Stimulated activated naive B cell treated with anti-CD40 and anti-IgM and Interleukin-4, amounts not matched to agents 10 μg/mL and 1 μg/mL and 100 μg/mL, for 72 hours (primary cell): ENCODE results near the gene ZMAT5.

Source experiments
- ATAC-seq, 2 donors: fragments of 150-1000 bp; cut with Tn5 transposase; replicated peaks; 2 replicates each; pipeline ENCODE4 v1.10.0; 2021; ENCODE audit warnings: moderate library complexity in 1 of 2
- DNase-seq: peaks from one replicate; pipeline ENCODE4 v3.0.0; 2021
- H3K27ac Mint-ChIP-seq: one replicate; pipeline ENCODE4 v1.8.0; 2022; ENCODE audit warnings: mild to moderate bottlenecking, mixed read lengths
- H3K27me3 Mint-ChIP-seq, 2 donors: one replicate each; pipeline ENCODE4 v1.8.0; 2022; ENCODE audit warnings: mixed read lengths in 2 of 2
- H3K36me3 Mint-ChIP-seq, 2 donors: one replicate each; pipeline ENCODE4 v1.8.0; 2022; ENCODE audit warnings: mixed read lengths in 2 of 2, mild to moderate bottlenecking in 1 of 2
- H3K4me1 Mint-ChIP-seq, 2 donors: one replicate each; pipeline ENCODE4 v1.8.0; 2022; ENCODE audit warnings: mixed read lengths in 2 of 2, mild to moderate bottlenecking in 1 of 2
- H3K4me3 Mint-ChIP-seq, 2 donors: one replicate each; pipeline ENCODE4 v1.8.0; 2022; ENCODE audit warnings: mild to moderate bottlenecking in 2 of 2, mixed read lengths in 2 of 2, moderate library complexity in 1 of 2
- H3K9me3 Mint-ChIP-seq, 2 donors: one replicate each; pipeline ENCODE4 v1.8.0; 2022; ENCODE audit warnings: mixed read lengths in 2 of 2, mild to moderate bottlenecking in 1 of 2

The ZMAT5 gene

GRCh38 chr22:29737251-29738117 is 29.3 kb downstream of the ZMAT5 start:
- no peaks in the 10 kb centered on the region for H3K27me3 Mint-ChIP-seq
- H3K4me1 Mint-ChIP-seq, result peaks cover 15 to 21% of the 10 kb centered on the region in 2 donors
- no peak for DNase-seq
- H3K9me3 Mint-ChIP-seq, result no peaks in the 10 kb centered on the region
- peaks cover 33 to 66% of the 10 kb centered on the region in 2 donors for H3K36me3 Mint-ChIP-seq
- ATAC-seq, result no peak
- no peak overlapping the region for H3K4me3 Mint-ChIP-seq
- H3K27ac Mint-ChIP-seq, result no peak overlapping the region

- no peak for ATAC-seq
- peaks cover 15 to 21% of the 10 kb centered on the region in 2 donors for H3K4me1 Mint-ChIP-seq
- no peaks in the 10 kb centered on the region for H3K27me3 Mint-ChIP-seq
- DNase-seq, result no peak
- peaks cover 29 to 49% of the 10 kb centered on the region in 2 donors for H3K36me3 Mint-ChIP-seq
- no peak overlapping the region for H3K27ac Mint-ChIP-seq
- H3K9me3 Mint-ChIP-seq, result no peaks in the 10 kb centered on the region
- no peak overlapping the region for H3K4me3 Mint-ChIP-seq
These were observed 31.4 kb downstream of the ZMAT5 start for GRCh38 chr22:29735416-29735815.

- no peak overlapping the region for H3K4me3 Mint-ChIP-seq
- H3K27me3 Mint-ChIP-seq, result no peaks in the 10 kb centered on the region
- peaks cover 30 to 47% of the 10 kb centered on the region in 2 donors for H3K36me3 Mint-ChIP-seq
- peak overlapping the region; percentile 60 for H3K27ac Mint-ChIP-seq
- DNase-seq, result no peak
- H3K4me1 Mint-ChIP-seq, result peaks cover 15 to 21% of the 10 kb centered on the region in 2 donors
- no peaks in the 10 kb centered on the region for H3K9me3 Mint-ChIP-seq
- ATAC-seq, result no peak
These were observed 32.0 kb downstream of the ZMAT5 start for GRCh38 chr22:29734838-29735237.

- Mint-ChIP-seq H3K36me3 (peaks cover 26 to 44% of the 10 kb centered on the region in 2 donors), H3K4me3 (no peak overlapping the region), H3K27me3 (no peaks in the 10 kb centered on the region), H3K9me3 (no peaks in the 10 kb centered on the region), H3K27ac (peak overlapping the region; percentile 97), H3K4me1 (peaks cover 15 to 21% of the 10 kb centered on the region in 2 donors)
- no peak for ATAC-seq
- no peak for DNase-seq
These were observed 32.4 kb downstream of the ZMAT5 start for GRCh38 chr22:29734406-29734805.

- ATAC-seq, result peak; percentile 88
These were observed 33.2 kb downstream of the ZMAT5 start for GRCh38 chr22:29733362-29734201.

GRCh38 chr22:29732883-29733282 is 33.9 kb downstream of the ZMAT5 start:
- Mint-ChIP-seq H3K4me1 (peaks cover 15 to 21% of the 10 kb centered on the region in 2 donors), H3K4me3 (no peak overlapping the region), H3K27me3 (no peaks in the 10 kb centered on the region), H3K36me3 (peaks cover 23 to 35% of the 10 kb centered on the region in 2 donors), H3K27ac (no peak overlapping the region), H3K9me3 (no peaks in the 10 kb centered on the region)
- peak in 1 of 2 donors; percentile 3 for ATAC-seq
- no peak for DNase-seq

More at GRCh38 chr22:29733362-29734201, 33.2 kb downstream of the ZMAT5 start:
- Mint-ChIP-seq H3K27me3 (no peaks in the 10 kb centered on the region), H3K36me3 (peaks cover 26 to 42% of the 10 kb centered on the region in 2 donors), H3K4me3 (peak overlapping the region; percentile 52 to 71), H3K27ac (peak overlapping the region; percentile 97), H3K9me3 (no peaks in the 10 kb centered on the region), H3K4me1 (peaks cover 15 to 21% of the 10 kb centered on the region in 2 donors)
- peak; percentile 71 for DNase-seq

GRCh38 chr22:29731058-29731850 is 35.6 kb downstream of the ZMAT5 start:
- H3K4me3 Mint-ChIP-seq, result no peak overlapping the region
- no peaks in the 10 kb centered on the region for H3K9me3 Mint-ChIP-seq
- peaks cover 3 to 4% of the 10 kb centered on the region in 2 donors for H3K27me3 Mint-ChIP-seq
- ATAC-seq (no peak), DNase-seq (no peak)
- peaks cover 19 to 25% of the 10 kb centered on the region in 2 donors for H3K36me3 Mint-ChIP-seq
- H3K27ac Mint-ChIP-seq, result no peak overlapping the region
- peaks cover 15 to 27% of the 10 kb centered on the region in 2 donors for H3K4me1 Mint-ChIP-seq

GRCh38 chr22:29729161-29729560 is 37.6 kb downstream of the ZMAT5 start:
- DNase-seq (no peak), ATAC-seq (no peak)
- Mint-ChIP-seq H3K4me1 (peaks cover 7 to 19% of the 10 kb centered on the region in 2 donors), H3K36me3 (peaks cover 8 to 12% of the 10 kb centered on the region in 2 donors), H3K27ac (no peak overlapping the region), H3K9me3 (no peaks in the 10 kb centered on the region), H3K4me3 (no peak overlapping the region), H3K27me3 (peaks cover 10 to 17% of the 10 kb centered on the region in 2 donors)

GRCh38 chr22:29727131-29727523 is 39.7 kb downstream of the ZMAT5 start:
- Mint-ChIP-seq H3K4me3 (no peak overlapping the region), H3K36me3 (peaks cover 6% of the 10 kb centered on the region in 2 donors), H3K4me1 (peaks cover 0 to 6% of the 10 kb centered on the region in 2 donors), H3K27me3 (peaks cover 18 to 28% of the 10 kb centered on the region in 2 donors), H3K27ac (no peak overlapping the region), H3K9me3 (no peaks in the 10 kb centered on the region)
- peak; percentile 42 to 45 for ATAC-seq
- DNase-seq, result no peak

- ATAC-seq, result no peak
These were observed 40.2 kb downstream of the ZMAT5 start for GRCh38 chr22:29726512-29727130.

GRCh38 chr22:29726106-29726505 is 40.7 kb downstream of the ZMAT5 start:
- Mint-ChIP-seq H3K36me3 (peaks cover 3 to 6% of the 10 kb centered on the region in 2 donors), H3K27me3 (peaks cover 25 to 39% of the 10 kb centered on the region in 2 donors), H3K4me1 (peaks cover 0 to 6% of the 10 kb centered on the region in 2 donors), H3K27ac (no peak overlapping the region), H3K9me3 (no peaks in the 10 kb centered on the region), H3K4me3 (no peak overlapping the region)
- ATAC-seq, result no peak
- DNase-seq, result no peak

More at GRCh38 chr22:29726512-29727130, 40.2 kb downstream of the ZMAT5 start:
- peaks cover 3 to 6% of the 10 kb centered on the region in 2 donors for H3K36me3 Mint-ChIP-seq
- DNase-seq, result no peak
- H3K27ac Mint-ChIP-seq, result no peak overlapping the region
- H3K27me3 Mint-ChIP-seq, result peaks cover 21 to 33% of the 10 kb centered on the region in 2 donors
- no peaks in the 10 kb centered on the region for H3K9me3 Mint-ChIP-seq
- peaks cover 0 to 6% of the 10 kb centered on the region in 2 donors for H3K4me1 Mint-ChIP-seq
- H3K4me3 Mint-ChIP-seq, result no peak overlapping the region

- Mint-ChIP-seq H3K4me1 (peaks cover 0 to 6% of the 10 kb centered on the region in 2 donors), H3K27me3 (peaks cover 25 to 39% of the 10 kb centered on the region in 2 donors), H3K4me3 (no peak overlapping the region), H3K27ac (no peak overlapping the region), H3K36me3 (peaks cover 0 to 3% of the 10 kb centered on the region in 2 donors), H3K9me3 (no peaks in the 10 kb centered on the region)
- no peak for ATAC-seq
- no peak for DNase-seq
These were observed 42.0 kb downstream of the ZMAT5 start for GRCh38 chr22:29724843-29725242.

- no peak for DNase-seq
- H3K27me3 Mint-ChIP-seq, result peaks cover 35 to 49% of the 10 kb centered on the region in 2 donors
- no peaks in the 10 kb centered on the region for H3K9me3 Mint-ChIP-seq
- peaks cover 0 to under 1% of the 10 kb centered on the region in 2 donors for H3K36me3 Mint-ChIP-seq
- H3K27ac Mint-ChIP-seq, result no peak overlapping the region
- no peak overlapping the region for H3K4me3 Mint-ChIP-seq
- no peak for ATAC-seq
- H3K4me1 Mint-ChIP-seq, result peaks cover 7 to 12% of the 10 kb centered on the region in 2 donors
These were observed 43.0 kb downstream of the ZMAT5 start for GRCh38 chr22:29723766-29724165.
